Stimulated activated CD8-positive, alpha-beta memory T cell treated with anti-CD3 and anti-CD28 coated beads, Interleukin-4, amount 100 ng/mL, for 48 hours (primary cell): ENCODE results near the gene RDM1.
"Not testable (repeated sequence)": the region's sequence is repeated elsewhere in the genome, so short reads cannot be mapped to it uniquely, and the experiment has no call there.

Source experiments
- DNase-seq: peaks from one replicate; pipeline ENCODE4 v3.0.0-alpha.2; 2020

The RDM1 gene

GRCh38 chr17:35930211-35931065 is at the start of gene RDM1:
Gene RDM1, minus strand, starts transcription at chr17:35930773. Its CDS starts 46 bp downstream, at chr17:35930727.
- DNase-seq, result peak; percentile 93

- no peak for DNase-seq
Observed at GRCh38 chr17:35978346-35978745, 47.8 kb upstream of the RDM1 start.

- DNase-seq, result no peak
Observed at GRCh38 chr17:35977509-35977908, 46.9 kb upstream of the RDM1 start.

GRCh38 chr17:35973333-35974260 is 43.0 kb upstream of the RDM1 start:
- DNase-seq, result no peak

- DNase-seq, result no peak
Observed at GRCh38 chr17:35972945-35973332, 42.4 kb upstream of the RDM1 start.

- no peak for DNase-seq
Observed at GRCh38 chr17:35972535-35972934, 42.0 kb upstream of the RDM1 start.

- DNase-seq, result no peak
Observed at GRCh38 chr17:35972066-35972465, 41.5 kb upstream of the RDM1 start.

GRCh38 chr17:35969558-35970380 is 39.2 kb upstream of the RDM1 start:
- peak; percentile 88 for DNase-seq

GRCh38 chr17:35968520-35969054 is 38.0 kb upstream of the RDM1 start:
- no peak for DNase-seq

- no peak for DNase-seq
Observed at GRCh38 chr17:35965272-35965671, 34.7 kb upstream of the RDM1 start.

GRCh38 chr17:35963663-35964062 is 33.1 kb upstream of the RDM1 start:
- no peak for DNase-seq

- no peak for DNase-seq
Observed at GRCh38 chr17:35953720-35954119, 23.1 kb upstream of the RDM1 start.

GRCh38 chr17:35949401-35949800 is 18.8 kb upstream of the RDM1 start:
- DNase-seq, result no peak

GRCh38 chr17:35948092-35948491 is 17.5 kb upstream of the RDM1 start:
- DNase-seq, result no peak

GRCh38 chr17:35947156-35947585 is 16.6 kb upstream of the RDM1 start:
- peak; percentile 69 for DNase-seq

- no peak for DNase-seq
Observed at GRCh38 chr17:35944151-35944550, 13.6 kb upstream of the RDM1 start.

GRCh38 chr17:35943537-35943936 is 13.0 kb upstream of the RDM1 start, which contains the start of gene LYZL6:
Gene LYZL6, minus strand, starts transcription at chr17:35943713. Its CDS starts 4,357 bp downstream, at chr17:35939356.
- no peak for DNase-seq

- DNase-seq, result no peak
Observed at GRCh38 chr17:35942588-35943186, 12.1 kb upstream of the RDM1 start.

GRCh38 chr17:35938492-35938891 is 7.9 kb upstream of the RDM1 start:
- not testable (repeated sequence) for DNase-seq

- no peak for DNase-seq
Observed at GRCh38 chr17:35936063-35936462, 5.5 kb upstream of the RDM1 start.

- DNase-seq, result no peak
Observed at GRCh38 chr17:35934760-35935159, 4.2 kb upstream of the RDM1 start.

GRCh38 chr17:35932586-35932985 is 2.0 kb upstream of the RDM1 start:
- no peak for DNase-seq
